ENCODE results near the gene NRIP1.
"Not testable (repeated sequence)": the region's sequence is repeated elsewhere in the genome, so short reads cannot be mapped to it uniquely, and the experiment has no call there.

Gene NRIP1

DNA sequence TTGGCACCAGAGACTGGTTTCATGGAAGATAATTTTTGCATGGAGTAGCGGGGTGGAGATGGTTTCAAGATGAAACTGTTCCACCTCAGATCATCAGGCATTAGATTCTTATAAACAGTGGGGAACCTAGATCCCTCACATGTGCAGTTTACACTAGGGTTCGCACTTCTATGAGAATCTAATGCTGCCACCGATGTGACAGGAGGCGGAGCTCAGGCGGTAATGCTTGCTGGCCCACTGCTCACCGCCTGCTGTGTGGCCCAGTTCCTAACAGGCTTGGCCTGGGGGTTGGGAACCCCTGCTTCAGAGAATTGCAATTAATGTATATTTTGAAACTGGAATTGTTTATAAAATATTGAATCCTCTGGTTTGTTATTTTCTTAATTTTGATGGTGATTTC lies 92.1 kb downstream of the NRIP1 start:
- no peak for DNase-seq (ENCODE audit: low read depth)

DNA sequence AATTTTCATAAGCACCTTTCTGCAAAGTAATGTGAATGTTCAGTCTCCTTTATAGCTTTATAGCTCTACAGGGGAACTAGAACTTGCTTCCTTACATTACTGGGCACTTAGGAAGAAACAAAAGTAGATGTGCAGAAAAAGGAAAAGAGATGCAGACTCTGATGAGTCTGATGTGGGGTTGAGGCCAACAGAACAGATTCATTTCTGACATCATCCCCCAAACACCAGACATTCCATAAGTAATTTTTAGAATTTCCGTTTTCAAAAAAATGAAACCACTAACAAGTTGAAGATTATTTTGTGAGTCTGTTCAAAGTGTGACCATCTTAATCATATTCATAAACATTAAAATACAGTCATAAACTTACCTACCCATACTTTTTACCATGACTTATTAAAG lies 96.0 kb downstream of the NRIP1 start:
- DNase-seq (ENCODE audit: low read depth), result no peak

DNA sequence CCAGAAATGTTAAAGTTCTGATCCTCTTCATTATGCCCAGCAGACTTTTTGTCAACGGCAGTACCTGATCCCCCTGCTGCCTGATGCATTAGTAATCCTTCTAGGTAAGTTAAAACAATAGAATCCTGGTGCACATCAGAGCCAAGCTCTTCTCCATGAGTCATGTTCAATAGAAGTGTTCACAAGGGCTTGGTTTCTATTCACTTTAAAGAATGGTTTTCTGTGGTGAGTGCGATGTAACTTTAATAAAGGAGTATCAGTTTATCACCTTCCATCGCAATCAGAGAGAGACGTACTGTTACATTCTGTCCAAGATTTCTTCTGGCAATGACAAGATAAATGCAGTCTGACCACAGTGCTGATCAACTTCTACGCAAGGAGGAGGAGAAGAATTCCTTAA lies 96.8 kb downstream of the NRIP1 start:
- no peak for DNase-seq (ENCODE audit: low read depth)

DNA sequence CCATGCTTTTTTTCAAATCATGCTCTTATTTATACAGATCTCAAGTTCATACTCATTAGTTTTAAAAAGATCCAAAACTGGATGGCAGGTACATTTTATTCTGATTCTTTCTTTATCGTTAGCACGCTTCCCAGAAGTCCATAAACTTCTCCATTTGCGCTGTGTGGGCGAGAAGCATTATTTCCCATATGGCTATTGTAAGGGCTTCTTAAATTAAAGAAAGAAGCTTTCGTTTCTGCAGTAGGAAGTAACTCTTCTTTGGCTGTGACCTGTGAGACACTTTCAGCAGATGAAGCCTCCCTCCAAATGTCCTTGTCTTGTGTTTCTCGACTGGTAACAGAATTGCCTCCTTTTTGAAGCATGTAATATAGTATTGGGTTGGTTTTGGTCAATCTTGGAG lies 100.2 kb downstream of the NRIP1 start:
- no peak for DNase-seq (ENCODE audit: low read depth)

DNA sequence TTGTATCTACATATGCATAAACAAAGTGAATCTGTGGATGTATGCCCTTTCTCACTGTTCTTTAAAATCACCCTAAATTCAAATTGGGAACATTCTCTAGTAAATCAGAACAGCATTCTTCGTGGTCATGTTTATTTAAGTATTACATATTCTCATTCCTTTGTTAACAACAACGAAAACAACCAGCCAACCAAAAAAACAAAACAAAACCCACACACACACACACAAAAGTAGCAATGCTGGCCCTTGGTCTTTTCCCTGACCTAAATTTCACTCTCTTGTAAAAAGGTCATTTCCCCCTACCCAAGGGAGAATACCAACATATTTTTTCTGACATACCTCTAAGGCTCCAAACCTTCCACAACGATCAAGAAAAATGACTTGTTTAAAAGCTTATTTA lies 102.6 kb downstream of the NRIP1 start:
- no peak for DNase-seq (ENCODE audit: low read depth)

DNA sequence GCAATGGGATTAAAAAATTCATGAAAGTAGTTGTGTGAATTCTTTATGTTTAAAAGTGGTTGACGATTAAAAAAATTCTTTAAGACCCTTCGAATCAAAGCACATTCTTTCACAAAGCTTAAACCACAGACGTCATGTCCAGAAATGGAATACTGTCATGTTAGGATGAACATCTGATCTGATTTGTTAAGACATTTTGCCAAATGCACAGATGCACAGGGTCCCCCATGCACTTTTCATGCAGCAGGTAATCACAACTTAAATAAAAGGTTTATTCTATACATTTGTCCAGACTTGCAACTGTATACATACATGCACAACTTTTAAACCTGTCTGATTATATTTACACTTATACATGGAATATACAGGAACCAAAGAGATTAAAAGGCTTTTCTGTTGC lies 103.3 kb downstream of the NRIP1 start:
- DNase-seq (ENCODE audit: low read depth), result no peak

DNA sequence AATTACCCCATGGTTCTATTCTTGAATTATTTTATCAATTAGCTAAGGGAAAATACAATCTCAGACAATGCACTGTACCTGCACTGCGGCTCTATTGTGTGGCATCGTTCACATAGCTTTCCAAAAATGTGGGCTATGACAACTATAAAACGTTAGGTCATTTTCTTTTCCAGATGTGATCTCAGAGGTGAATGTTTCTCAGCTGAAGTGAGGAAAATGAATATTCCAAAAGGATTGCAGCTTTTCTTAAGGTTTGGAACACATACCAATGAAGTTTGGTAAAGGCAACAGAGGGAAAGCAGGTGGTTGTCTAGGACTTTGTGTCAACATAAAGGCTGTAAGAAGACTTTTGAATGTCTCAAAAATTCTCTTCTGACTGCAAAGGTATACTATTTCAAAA lies 105.5 kb downstream of the NRIP1 start:
- no peak for DNase-seq (ENCODE audit: low read depth)

DNA sequence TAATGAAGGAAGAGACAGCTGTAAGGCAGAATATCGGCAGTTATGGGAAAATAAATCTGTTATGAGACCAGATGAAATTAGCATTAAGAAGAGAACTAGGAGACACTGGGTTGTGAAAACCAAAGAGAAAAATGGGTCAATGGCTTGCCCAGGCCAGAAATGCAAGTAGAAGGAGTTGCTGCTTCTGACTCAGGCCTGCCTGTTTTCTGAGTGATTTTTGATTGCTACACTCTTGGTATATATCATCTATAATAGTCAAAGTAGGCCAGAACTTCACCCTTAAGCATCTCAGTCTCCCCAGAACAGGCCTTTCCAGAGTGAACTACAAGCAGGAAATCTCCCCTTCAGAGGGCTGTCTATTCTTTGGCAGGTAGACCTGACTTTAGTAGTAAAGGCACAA lies 107.0 kb downstream of the NRIP1 start:
- DNase-seq (ENCODE audit: low read depth), result no peak

DNA sequence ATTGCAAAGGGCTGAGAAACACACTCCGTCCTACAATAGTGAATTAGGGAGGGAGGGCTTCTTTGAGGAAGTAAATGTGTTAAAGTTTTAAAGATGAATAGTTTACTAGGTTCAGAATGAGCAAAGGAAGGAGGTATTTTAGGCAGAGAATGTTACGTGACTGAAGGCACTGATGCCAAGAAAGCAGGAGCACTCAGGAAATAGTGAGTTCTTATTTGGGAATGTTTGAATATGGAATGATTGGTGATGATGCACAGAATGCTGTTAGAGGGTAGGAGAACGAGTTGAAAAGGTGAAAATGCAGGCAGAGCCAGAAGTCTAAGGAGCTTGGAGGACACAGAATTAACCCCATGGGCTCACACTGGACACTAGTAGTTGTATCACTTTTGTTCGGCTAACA lies 108.0 kb downstream of the NRIP1 start:
- no peak for DNase-seq (ENCODE audit: low read depth)

DNA sequence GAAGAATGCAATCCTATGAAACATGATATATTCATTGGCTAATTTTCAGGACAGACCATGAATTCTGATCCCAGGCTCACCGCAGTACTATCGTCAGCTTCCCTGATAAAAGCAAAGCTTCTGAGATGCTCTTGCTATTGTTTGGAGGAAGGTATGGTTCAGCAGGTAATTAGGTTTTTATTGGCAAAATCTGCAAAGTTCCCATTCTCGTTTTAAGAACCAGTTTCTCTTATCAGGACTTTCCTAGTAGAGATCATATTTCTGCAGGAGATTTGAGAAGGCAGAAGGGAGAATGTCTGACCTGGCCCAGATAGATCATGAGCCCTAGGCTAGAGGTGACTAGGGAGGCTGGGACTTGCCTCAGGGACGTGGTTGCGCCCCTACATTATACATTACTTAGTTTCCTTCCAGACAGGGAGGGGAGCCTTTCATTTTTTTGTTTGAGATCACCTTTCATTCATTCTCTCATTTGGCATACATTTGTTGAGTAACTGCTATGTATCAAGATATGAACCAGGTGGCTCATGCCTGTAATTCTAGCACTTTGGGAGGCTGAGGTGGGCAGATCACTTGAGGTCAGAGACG lies 108.8 kb downstream of the NRIP1 start:
- no peak for DNase-seq (ENCODE audit: low read depth)

DNA sequence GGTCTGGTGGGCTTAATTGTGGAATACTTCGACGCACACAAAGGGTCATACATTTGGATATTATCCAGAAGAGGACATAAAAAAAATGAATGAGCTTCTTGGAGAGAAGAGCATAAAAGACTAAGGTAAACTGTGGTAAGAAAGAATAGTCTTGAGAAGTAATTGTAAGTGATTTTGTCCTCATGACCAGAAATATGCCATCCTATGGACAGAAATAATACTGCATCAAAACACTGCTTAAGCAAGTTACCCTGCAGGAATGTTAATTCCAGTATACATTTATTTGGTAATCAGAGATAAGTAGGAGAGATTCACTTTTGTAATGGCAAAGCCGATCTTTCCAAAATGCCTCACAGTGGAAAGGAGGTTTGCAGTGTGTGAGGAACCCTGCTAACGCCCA lies 111.9 kb downstream of the NRIP1 start:
- no peak for DNase-seq (ENCODE audit: low read depth)

DNA sequence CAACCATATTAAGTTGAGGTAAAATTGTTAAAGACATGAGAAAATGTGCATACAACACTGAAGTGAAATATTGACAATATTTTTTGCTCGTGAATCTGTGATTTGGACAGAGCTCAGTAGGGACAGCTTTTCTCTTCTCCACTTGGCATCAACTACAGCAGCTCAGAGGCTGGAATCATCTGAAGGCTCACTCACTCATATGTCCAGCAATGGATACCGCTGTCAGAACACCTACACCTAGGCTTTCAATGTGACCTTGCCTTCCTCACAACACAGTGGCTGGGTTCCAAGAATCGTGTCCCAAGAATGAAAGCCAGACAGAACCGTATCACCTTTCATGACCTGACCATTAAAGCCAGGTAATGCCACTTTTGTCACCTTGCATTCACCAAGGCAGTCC lies 115.2 kb downstream of the NRIP1 start:
- DNase-seq (ENCODE audit: low read depth), result no peak

DNA sequence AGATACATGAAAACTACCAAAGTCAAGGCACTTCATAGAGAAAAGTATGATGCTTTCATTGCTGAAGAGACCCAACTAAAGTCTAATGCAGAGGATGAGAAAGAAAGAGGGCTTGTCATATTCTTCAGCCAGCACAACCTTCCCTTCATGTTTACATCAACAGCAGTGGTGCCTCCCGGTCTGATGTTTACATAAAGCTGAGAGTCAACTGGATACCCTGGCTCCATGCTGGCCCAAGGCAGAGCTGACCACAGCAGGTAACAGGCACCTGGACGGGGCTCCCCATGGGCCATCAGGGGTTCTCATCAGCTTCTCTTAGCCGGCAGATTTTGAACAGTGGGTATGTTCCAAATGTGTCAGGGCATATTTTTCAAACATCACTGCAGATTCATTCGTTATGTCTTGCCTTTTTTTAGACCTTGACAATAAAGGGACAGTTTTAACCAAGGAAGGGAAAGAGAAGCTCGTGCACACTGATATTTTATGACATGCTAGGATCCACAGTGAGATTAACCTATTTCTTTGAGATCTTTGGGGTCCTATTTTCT lies 117.1 kb downstream of the NRIP1 start:
- no peak for DNase-seq (ENCODE audit: low read depth)

DNA sequence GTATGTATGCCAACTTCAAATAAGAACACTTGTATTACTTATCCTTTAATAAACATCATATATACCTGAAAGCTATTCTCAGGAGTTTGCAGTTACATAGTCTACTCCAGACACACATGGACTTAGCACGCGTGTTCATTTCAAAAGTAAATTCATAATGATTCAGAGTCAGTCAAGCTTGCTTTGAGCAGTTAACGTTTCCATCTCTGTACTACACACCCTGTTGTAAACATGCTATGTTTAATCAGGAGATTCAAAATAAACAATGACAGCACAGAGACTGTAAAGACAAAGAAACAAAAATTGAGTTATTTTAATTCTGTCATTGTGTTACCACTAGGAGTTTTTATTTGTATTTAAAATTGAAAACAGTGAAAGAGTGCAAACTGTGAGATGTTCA lies 119.6 kb downstream of the NRIP1 start:
- DNase-seq (ENCODE audit: low read depth), result no peak

DNA sequence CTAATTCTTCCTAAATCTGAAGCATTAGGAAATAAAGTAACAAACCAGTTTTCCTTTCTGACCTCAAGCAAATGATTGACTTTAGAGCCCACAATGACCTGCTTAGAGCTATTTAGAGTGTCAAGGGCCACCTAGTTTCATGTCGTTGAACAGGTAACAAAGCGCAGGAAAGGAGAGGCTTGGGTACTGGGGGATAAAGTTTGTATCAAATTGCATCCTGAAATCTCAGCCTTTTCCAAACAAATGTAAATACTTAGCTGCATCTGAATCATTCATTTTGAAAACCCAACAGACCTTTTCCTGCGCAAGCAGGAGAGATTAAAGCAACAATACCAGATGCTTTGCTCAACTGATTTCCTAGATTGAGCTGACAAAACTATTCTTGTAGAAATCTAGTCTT lies 121.2 kb downstream of the NRIP1 start:
- DNase-seq (ENCODE audit: low read depth), result no peak

DNA sequence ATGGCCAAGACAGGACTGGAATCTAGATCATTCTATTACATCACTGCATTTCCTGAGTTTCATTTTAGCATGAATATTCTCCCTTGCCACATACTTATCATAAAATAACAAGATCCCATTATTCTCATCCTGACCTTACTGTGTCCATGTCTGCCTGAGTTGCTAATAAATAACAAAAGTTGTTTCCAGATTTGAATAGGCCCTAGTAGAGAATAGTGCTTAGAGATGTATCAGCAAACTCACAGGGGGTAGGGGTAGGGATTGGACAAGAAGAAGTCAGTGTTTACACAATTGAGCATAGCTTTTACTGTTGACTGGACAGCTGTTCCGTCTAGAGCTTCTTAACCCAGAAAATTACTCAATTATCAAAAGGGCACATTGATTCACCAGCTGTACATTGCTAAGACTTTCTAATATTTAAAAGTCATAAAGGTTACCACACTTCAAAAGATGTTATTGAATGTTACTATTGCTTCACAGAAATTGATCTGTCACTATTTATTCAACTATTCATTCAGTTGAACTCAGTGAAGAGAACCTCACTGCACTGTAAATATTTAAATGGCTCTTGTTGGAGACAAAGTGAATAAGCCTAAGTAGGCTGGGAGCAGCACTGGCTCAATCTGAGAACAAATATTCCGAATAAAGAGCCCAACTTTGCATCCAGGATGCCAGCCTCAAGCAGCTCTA lies 121.9 kb downstream of the NRIP1 start:
- no peak for DNase-seq (ENCODE audit: low read depth)

DNA sequence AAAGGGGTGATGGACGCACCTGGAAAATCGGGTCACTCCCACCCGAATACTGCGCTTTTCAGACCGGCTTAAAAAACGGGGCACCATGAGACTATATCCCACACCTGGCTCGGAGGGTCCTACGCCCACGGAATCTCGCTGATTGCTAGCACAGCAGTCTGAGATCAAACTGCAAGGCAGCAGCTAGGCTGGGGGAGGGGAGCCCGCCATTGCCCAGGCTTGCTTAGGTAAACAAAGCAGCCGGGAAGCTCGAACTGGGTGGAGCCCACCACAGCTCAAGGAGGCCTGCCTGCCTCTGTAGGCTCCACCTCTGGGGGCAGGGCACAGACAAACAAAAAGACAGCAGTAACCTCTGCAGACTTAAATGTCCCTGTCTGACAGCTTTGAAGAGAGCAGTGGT lies 137.5 kb downstream of the NRIP1 start:
- DNase-seq (ENCODE audit: low read depth), result not testable (repeated sequence)

DNA sequence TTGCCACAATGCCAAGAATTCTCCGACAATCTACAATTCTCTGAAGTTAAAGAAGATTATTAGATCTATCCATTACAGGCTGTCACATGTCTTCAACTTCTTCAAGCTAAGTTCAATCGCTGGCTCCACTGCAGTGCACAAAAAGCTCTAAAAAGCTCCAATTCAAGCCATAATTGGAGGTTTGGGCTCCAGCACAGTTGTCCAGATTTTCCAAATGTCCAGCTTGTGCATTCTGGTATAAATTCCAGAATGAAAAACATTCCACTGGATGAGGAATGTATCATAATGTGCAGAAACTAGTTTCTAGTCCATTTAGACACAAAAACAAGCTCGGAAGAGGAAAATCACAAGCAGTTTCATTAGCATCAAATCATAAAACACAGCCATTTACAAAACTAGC lies 138.6 kb downstream of the NRIP1 start:
- no peak for DNase-seq (ENCODE audit: low read depth)

DNA sequence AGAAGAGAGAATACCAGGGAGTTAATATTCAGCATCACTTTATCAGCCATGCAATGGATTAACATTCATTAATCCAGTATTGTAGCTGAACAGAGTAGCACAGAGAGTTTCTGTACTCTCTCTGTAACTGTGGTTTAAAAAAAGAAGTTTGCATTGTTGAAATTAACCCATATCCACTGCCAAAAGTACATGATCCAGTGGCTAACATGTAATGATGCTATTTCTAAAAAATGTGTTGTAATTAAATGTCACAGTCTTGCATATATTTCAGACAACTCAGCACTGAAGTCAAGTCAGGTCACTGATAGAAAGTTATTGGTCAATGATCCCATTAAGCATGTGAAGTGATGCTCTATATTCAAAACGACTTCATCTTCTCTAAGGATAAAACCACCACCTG lies 141.3 kb downstream of the NRIP1 start:
- DNase-seq (ENCODE audit: low read depth), result no peak

DNA sequence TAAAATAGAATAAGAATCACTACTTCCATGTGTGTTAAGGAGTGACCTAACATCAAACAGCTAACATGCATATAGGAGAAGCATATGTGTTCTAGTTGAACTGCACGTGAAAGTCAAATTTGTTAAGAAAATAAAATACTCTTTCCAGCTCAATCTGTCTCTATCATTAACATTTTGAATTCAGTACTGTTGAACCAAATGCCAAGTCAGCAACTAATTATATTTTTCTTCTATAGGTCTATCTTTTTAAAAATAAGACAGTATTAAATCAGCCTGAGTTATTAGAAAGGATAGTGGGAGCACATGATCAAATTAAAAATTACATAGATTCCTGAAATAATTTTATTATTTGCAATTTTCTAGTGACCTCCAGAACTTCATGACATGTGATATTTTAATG lies 141.8 kb downstream of the NRIP1 start:
- DNase-seq (ENCODE audit: low read depth), result no peak

DNA sequence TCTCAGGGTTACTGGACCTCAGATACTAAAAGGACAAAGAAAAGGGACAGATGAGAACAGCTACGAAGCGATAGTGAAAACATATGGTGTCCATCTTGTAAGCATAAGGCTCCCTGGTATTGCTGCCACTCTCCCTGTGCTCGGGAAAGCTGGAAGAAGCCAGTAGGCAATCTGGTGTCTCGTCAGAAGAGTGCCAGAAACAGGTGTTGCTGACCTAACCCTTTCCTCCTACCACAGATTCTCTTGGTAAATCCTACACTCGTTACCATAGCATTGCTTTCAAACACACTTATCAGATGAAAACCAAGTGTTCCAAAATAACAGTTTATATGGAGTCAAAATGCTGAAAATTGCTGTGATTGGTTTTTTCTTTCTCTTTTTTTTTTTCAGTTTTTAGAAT lies 146.3 kb downstream of the NRIP1 start:
- DNase-seq (ENCODE audit: low read depth), result no peak

DNA sequence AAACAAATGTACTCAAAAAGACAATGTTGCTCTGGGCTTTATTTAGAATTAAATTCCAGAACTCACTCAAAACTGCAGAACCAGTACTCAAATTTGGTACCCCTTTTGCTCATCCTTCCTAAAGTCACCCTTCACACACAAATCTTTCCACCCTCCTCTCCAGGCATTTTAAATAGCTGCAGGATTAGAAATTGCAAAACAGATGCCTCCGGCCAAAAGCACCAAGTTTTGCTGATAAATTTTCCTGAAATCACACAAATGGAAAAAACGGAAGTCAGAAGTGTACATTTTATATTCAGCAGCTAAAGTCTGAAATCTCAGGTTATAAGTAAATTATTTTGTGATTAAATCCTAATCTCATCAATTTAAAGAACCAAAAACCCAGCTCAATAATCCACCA lies 147.0 kb downstream of the NRIP1 start:
- no peak for DNase-seq (ENCODE audit: low read depth)

DNA sequence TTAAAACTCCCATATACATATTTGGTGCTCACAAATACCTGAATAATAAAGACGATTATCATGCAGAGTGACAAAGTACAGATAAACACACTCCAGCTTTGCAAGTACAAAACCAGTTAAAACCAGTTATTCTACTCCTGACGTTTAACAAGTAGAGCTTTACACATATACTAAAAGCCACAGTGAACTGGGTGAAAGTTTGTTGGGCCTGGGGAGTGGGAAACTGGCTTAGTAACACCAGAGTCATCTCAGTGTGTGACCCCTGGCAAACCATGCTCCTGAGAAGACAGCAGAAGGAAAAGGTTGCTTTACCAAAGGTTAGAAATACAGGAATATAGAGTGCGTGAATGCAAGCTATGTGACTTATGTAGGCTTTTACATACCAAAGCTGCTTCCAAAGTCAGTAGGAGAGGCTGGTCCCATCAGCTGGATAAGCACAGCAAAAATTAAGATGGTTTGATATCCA lies 148.1 kb downstream of the NRIP1 start:
- no peak for DNase-seq (ENCODE audit: low read depth)

DNA sequence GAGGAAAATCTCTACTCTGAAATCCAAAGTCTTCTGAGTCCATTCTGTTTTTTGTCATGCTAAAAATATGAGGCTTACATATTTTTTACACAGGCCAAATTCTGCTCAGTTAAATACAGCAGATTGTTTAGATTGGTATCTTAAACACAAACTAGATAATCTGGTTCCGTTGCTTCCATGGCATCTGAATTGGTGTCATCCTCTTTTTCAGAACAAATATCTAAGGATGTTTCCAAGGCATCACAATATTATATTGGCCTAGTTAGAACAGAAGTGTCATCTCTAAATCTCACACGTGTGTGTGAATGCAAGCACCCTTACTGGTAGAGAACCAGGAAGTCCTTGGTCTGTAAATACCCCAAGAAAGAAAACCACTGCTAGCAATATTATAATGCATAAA lies 151.2 kb downstream of the NRIP1 start:
- no peak for DNase-seq (ENCODE audit: low read depth)
